ENCODE data around the gene DOCK10.
A peak's percentile ranks its signal among the peaks of the same experiment; 100 is the strongest.

The DOCK10 gene

DNA sequence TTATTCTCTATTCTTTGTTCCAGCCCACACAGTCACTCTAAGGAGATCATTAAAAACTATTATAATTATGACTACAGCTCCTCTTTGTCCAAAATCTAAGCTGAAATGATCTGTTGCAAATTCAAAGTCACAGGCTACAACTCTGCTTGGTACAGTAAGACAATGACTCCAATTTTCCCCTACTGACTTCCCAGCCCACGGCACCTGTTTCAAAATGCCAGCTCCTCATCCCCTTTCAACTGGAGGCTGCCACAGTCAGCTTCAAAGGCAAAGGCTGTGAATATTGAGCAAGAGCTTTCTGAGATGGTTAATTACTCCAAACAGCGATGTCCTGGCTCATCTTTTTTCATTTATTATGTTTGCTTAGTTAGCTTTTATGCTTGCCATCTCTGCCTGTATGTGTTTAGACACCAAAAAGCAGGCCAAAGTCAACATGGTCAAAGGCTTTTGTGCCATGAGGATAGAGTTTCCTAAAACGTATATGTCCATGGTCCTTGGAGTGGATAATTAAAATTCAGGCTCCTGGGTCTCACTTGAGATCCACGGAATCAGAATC lies 141.1 kb downstream of the DOCK10 start:
- no peak for TF ChIP-seq JUND (IDR thresholded peaks at IDR 0.05; ENCODE audit: low read depth)
- in situ Hi-C loops (cut with HindIII; ENCODE audit: low pct_unique_long_range_greater_than_20kb, low sequenced_read_pairs) = no loop called here
- DNase-seq (ENCODE audit: low read depth in 1 of 2, low spot score in 1 of 2) = peak in 1 of 2 experiments; percentile 24

DNA sequence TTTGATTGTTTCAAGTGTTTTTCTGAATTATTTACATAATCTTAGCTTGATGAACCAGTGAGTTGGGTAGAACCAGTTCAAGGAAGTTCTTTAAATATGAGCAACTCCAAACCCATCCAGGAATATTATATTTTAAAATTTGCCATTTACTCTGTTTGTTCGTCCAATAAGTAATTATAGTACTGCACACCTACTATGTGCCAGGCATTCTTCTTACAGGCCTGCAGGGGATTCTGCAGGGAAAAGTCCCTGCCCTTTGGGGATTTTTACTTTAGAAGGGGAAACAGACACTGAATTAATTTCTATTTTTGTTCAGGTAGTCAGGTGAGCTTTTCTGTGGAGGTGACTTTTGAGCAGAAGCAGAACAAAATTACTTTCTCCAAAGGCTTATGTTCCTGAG lies 146.9 kb downstream of the DOCK10 start:
- DNase-seq (ENCODE audit: low read depth in 1 of 2, low spot score in 1 of 2) = no peak
- no peak for TF ChIP-seq JUND (IDR thresholded peaks at IDR 0.05; ENCODE audit: low read depth)
- in situ Hi-C loops (cut with HindIII; ENCODE audit: low pct_unique_long_range_greater_than_20kb, low sequenced_read_pairs) = no loop called here

DNA sequence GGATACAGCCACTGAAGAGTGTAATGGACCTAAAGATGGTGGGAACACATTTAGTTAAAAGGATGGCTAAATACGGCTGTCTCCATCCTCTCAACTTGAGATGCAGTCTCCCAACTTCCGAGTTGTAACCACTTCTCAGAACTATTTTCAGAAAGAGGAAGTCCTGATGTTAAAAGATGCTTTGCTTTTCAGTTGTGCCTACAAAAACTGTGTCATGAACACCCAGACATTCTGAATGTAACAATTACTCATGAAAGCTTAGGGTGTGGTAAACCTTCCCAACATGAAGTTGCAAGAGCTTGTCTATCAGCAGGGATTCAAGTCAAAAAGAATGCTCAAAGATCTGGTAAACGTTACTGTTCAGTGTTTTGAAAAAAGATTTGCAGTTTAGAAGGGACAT lies 147.9 kb downstream of the DOCK10 start:
- in situ Hi-C loops (cut with HindIII; ENCODE audit: low pct_unique_long_range_greater_than_20kb, low sequenced_read_pairs) = no loop called here
- DNase-seq (ENCODE audit: low read depth in 1 of 2, low spot score in 1 of 2) = no peak
- no peak for TF ChIP-seq JUND (IDR thresholded peaks at IDR 0.05; ENCODE audit: low read depth)

DNA sequence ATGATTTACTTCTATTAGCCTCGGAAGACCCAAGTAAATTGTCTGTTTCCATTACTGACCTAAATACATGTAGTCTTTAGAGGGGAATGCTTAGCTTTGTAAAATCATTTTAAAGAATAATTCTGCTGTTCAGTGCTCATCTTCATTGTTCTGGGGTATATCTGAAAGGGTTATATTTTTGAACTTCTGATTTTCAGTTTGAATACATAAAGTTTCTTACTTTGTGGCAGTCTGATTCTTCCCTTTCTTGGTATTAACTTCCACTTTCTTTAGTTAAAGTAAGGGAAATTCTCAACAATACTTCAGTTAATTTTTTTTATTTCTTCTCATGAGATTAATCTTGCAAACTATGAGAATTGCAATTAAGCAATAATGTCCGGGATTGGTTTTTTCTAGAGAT lies 148.4 kb downstream of the DOCK10 start:
- DNase-seq (ENCODE audit: low read depth in 1 of 2, low spot score in 1 of 2) = no peak
- TF ChIP-seq JUND (IDR thresholded peaks at IDR 0.05; ENCODE audit: low read depth) = no peak
- in situ Hi-C loops (cut with HindIII; ENCODE audit: low pct_unique_long_range_greater_than_20kb, low sequenced_read_pairs) = no loop called here

DNA sequence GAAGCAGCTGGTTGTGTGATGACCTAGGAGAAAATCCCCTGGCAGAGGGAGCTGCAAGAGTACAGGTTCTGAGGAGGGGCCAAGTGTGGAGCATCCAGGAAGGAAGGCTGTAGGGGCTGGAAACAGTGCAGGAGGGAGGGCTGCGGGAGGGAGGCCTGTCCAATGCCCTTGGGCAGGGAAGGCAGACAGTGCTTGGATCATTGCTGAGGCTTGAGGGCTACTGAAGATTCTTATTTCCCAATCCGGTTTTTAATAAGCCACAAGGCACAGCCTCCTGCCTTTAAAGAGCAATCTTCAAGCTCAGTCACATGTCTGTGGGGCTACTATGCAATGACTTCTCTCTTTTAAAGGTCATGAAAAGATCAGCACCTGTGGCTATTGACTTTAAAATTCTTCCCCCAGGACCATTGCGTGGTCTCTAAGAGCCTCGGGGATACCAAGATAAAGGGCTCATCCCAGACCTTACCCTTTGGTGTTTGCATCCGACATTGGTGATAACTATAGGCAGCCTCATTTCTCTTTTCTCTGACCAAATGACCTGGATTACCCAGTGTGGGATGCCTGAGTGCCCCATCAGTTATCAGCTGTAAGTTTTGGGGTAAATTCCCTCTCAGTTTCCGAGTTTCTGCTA lies 149.6 kb downstream of the DOCK10 start:
- in situ Hi-C loops (cut with HindIII; ENCODE audit: low pct_unique_long_range_greater_than_20kb, low sequenced_read_pairs) = no loop called here
- no peak for DNase-seq (ENCODE audit: low read depth in 1 of 2, low spot score in 1 of 2)
- TF ChIP-seq JUND (IDR thresholded peaks at IDR 0.05; ENCODE audit: low read depth) = no peak

DNA sequence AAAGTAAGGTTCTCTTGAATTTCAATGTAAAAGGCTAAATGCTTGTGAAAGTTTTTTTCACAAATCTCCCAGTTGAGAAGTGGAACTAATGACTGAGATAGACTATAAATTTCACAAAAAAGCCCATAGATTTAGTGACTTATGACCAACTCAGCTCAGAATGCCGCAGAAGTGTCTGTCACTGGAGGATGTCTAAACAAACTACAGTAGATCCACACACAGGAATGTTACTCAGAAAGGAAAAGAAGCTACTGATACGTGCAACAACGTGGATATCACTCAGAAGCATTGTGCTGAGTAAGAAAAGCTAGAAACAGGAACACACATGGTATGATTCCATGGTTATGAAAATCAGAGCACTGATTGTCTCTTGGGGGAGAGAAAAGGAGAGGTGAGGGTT lies 151.9 kb downstream of the DOCK10 start:
- in situ Hi-C loops (cut with HindIII; ENCODE audit: low pct_unique_long_range_greater_than_20kb, low sequenced_read_pairs) = no loop called here
- no peak for TF ChIP-seq JUND (IDR thresholded peaks at IDR 0.05; ENCODE audit: low read depth)
- DNase-seq (ENCODE audit: low read depth in 1 of 2, low spot score in 1 of 2) = no peak

DNA sequence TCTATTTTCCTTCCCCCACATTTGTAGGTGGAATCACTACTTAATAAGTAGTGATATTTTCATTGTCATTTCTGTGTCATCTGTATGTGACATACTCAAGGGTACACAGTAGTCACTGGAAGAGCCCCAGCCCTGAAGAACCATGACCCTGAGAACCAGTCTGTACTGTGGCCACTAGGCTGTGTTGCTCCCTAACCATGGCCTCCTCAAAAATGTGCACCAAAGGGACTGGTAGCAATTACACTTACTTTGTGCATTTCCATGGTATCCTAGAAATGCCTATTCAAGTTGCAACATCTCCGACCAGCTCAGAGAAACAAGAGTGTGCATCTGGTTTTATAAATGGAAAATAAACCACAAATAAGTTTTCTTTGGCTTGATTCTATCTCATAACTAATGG lies 155.1 kb downstream of the DOCK10 start:
- DNase-seq (ENCODE audit: low read depth in 1 of 2, low spot score in 1 of 2) = peak in 1 of 2 experiments; percentile 27

DNA sequence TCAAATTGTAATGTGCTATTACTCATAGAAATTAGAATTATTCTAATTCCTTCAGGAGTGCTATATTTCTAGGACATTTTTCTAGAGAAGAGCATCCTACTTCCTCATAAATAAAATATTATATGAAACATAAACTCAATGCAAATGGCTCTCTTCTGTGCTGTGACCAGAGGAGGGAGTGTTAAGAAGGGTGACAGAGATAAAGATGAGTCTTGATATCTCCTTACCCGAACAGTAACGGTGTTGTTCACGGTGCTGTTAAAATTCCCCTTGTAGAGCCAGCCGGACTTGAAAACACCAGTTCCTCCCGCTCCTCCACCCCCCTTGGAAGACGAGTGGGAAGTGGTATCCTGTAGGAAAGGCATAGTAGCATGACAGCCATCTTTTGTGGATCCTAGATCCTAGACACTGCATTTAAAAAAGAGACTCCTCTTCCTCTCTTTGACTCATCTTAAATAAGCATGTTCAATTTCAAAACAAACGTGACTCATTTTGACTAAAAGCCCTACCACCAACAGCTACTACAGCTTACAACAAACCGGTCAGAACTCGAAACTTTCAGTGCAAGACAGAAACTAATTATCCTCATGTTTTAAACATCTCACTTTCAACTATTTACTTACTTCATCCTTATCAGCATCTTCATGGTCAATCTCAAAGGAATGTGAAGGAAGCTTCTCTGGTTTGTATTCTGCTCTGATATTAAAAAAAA lies 156.3 kb downstream of the DOCK10 start:
- no peak for DNase-seq (ENCODE audit: low read depth in 1 of 2, low spot score in 1 of 2)
- no peak for TF ChIP-seq JUND (IDR thresholded peaks at IDR 0.05; ENCODE audit: low read depth)
- in situ Hi-C loops (cut with HindIII; ENCODE audit: low pct_unique_long_range_greater_than_20kb, low sequenced_read_pairs) = no loop called here

More for the DNA sequence above, 155.1 kb downstream of the DOCK10 start:
- in situ Hi-C loops (cut with HindIII; ENCODE audit: low pct_unique_long_range_greater_than_20kb, low sequenced_read_pairs) = no loop called here
- no peak for TF ChIP-seq JUND (IDR thresholded peaks at IDR 0.05; ENCODE audit: low read depth)

DNA sequence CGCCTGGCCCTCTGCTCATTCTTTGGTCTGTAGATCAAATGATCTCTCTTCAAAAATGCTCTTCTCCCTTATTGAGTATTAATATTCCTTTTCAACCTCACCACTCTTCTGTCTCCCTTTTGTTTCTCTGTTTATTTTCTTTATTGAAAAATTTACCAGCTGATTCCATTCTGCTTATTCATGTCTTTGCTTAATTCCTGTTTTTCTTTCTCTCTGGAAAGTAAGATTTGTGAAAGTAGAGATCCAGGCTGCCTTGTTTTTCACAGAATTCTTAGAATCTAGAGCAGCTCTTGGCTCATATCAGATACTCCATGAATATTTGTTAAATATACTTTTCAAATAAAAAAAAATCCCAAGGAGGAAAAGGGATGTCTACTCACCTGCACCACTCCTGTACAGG lies 157.0 kb downstream of the DOCK10 start:
- in situ Hi-C loops (cut with HindIII; ENCODE audit: low pct_unique_long_range_greater_than_20kb, low sequenced_read_pairs) = no loop called here
- DNase-seq (ENCODE audit: low read depth in 1 of 2, low spot score in 1 of 2) = no peak
- TF ChIP-seq JUND (IDR thresholded peaks at IDR 0.05; ENCODE audit: low read depth) = no peak

DNA sequence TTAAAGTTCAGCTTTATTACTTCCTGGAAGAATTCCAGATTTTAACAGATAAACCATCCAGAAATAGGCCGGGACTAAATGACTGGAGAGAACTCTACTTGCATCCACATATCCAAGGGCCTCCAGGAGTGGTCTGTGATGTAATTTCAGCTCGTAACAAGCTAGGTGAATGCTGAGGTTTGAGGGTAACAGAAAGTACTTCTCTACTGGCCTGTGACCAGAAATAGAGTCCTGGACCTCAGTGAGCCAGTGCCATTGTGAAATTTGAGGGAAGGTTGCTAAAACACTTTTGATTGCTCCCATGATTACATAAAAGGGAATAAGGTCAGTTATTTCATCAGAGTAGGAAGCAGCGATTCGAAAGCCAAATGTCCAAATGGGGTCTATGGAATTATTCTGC lies 158.1 kb downstream of the DOCK10 start:
- DNase-seq (ENCODE audit: low read depth in 1 of 2, low spot score in 1 of 2) = no peak
- no peak for TF ChIP-seq JUND (IDR thresholded peaks at IDR 0.05; ENCODE audit: low read depth)
- in situ Hi-C loops (cut with HindIII; ENCODE audit: low pct_unique_long_range_greater_than_20kb, low sequenced_read_pairs) = no loop called here

DNA sequence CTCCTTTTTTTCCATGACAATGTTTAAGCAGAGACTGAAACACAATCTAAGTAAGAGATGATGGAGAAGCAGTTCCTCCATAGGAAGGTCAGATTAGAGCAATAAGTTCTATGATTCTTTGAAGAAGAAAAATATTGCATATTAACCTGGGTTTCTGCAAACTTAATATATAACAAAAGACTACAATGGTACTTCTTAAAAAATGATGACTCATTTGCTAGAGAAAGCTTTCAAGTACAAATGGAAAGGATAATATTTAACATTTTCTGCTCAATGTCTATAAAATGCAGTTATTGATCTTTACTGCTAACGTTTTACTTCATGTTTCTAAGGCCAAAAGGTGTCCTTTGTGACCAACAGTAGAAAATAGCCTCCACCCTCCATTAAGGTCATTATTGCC lies 158.6 kb downstream of the DOCK10 start:
- in situ Hi-C loops (cut with HindIII; ENCODE audit: low pct_unique_long_range_greater_than_20kb, low sequenced_read_pairs) = no loop called here
- no peak for DNase-seq (ENCODE audit: low read depth in 1 of 2, low spot score in 1 of 2)
- TF ChIP-seq JUND (IDR thresholded peaks at IDR 0.05; ENCODE audit: low read depth) = no peak

DNA sequence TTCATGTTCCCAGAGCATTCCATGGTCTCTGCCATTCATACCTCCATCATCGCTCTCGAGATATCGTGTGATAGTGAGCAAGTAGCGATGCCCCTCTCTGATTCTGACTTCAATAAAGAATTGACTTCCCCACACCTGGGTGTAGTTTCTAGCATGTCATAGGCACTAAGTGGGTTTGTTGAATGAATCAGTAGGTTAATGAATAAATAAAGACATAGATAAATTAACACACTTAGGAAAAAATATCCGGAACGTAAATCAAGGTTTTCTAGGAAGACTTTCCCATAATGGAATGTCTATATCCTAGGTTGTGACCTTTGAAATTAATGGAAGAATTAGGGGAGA lies 159.1 kb downstream of the DOCK10 start:
- DNase-seq (ENCODE audit: low read depth in 1 of 2, low spot score in 1 of 2) = no peak
- TF ChIP-seq JUND (IDR thresholded peaks at IDR 0.05; ENCODE audit: low read depth) = no peak
- in situ Hi-C loops (cut with HindIII; ENCODE audit: low pct_unique_long_range_greater_than_20kb, low sequenced_read_pairs) = no loop called here

DNA sequence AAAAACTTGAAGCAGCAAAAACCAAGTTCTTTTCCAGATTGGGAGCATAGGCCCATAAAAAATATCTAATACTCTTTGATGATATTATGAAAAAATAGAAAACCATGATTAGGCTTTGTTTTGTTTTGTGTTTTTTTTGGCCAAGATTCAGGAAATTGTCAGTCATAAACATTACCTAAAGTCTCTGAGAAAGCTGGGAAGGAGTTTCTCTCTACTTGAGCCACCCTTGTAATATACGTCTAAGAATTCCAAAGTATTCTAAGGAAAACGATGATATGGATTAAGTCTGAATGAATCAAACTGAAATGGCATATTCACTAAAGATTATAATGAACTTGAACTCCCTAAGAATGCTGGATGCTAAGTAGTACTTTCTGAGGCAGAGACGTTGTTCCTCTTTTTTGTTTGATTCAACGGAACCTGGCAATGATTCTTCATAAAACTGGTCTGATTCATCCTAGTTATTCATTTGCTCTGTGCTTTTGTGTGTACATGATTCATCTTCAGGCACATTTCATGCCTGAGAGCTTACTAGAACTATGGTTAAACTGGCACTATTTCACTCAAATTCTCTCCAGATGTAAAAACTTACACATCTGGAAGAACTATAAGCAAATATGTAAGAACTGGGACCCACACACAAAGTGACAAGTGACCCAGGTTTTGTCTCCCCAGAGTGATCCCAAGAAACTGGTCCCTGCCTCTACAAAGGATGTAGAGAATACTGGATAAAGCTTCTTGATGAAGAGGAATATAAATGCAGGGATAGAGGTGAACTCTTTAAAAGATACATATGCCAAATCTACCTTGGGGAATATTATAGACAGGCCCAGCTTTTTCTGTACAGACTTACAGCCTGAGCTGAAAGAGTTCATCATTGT lies 159.7 kb downstream of the DOCK10 start:
- no peak for DNase-seq (ENCODE audit: low read depth in 1 of 2, low spot score in 1 of 2)
- no peak for TF ChIP-seq JUND (IDR thresholded peaks at IDR 0.05; ENCODE audit: low read depth)
- in situ Hi-C loops (cut with HindIII; ENCODE audit: low pct_unique_long_range_greater_than_20kb, low sequenced_read_pairs) = no loop called here

All from T47D (cell line).